GM06990 (cell line): ENCODE measurements around the gene TBX3.

Source experiments
- DNase-seq: peaks from one replicate; pipeline ENCODE4 v3.0.0-alpha.2; 2011; ENCODE audit not compliant: insufficient read length; ENCODE audit errors: extremely low read depth
- H3K27me3 ChIP-seq: replicated peaks from 2 replicates; pipeline ENCODE4 v1.6.0; 2011; ENCODE audit warnings: low read length; ENCODE audit not compliant: control insufficient read depth, insufficient read depth
- H3K36me3 ChIP-seq: 2 replicates; pipeline ENCODE4 v1.5.1; 2011; ENCODE audit warnings: low read length; ENCODE audit not compliant: control insufficient read depth, insufficient read depth
- H3K4me3 ChIP-seq: replicated peaks from 2 replicates; pipeline ENCODE4 v1.5.1; 2011; ENCODE audit warnings: low read depth, mild to moderate bottlenecking, control low read depth, low read length
- CTCF ChIP-seq: IDR thresholded peaks from 2 replicates; pipeline ENCODE4 v1.5.1; 2011; ENCODE audit warnings: low read length, control low read depth, mild to moderate bottlenecking, inconsistent platforms; ENCODE audit not compliant: insufficient read depth, poor library complexity, severe bottlenecking

TBX3 gene

GRCh38 chr12:114628199-114628598 is 55.8 kb downstream of the TBX3 start:
- no peak overlapping the region for H3K4me3 ChIP-seq
- H3K27me3 ChIP-seq: no peaks in the 10 kb centered on the region
- no peak for DNase-seq
- no peak for TF ChIP-seq CTCF
- no peaks in the 10 kb centered on the region for H3K36me3 ChIP-seq

- no peak for TF ChIP-seq CTCF
- H3K27me3 ChIP-seq: no peaks in the 10 kb centered on the region
- DNase-seq: no peak
- no peak overlapping the region for H3K4me3 ChIP-seq
- H3K36me3 ChIP-seq: no peaks in the 10 kb centered on the region
Observed at GRCh38 chr12:114627393-114627792, 56.6 kb downstream of the TBX3 start.

GRCh38 chr12:114625294-114625851 is 58.6 kb downstream of the TBX3 start:
- DNase-seq: no peak
- H3K36me3 ChIP-seq: no peaks in the 10 kb centered on the region
- TF ChIP-seq CTCF: peak; percentile 90
- H3K27me3 ChIP-seq: no peaks in the 10 kb centered on the region
- no peak overlapping the region for H3K4me3 ChIP-seq

- no peak overlapping the region for H3K4me3 ChIP-seq
- no peaks in the 10 kb centered on the region for H3K36me3 ChIP-seq
- no peaks in the 10 kb centered on the region for H3K27me3 ChIP-seq
- DNase-seq: no peak
- no peak for TF ChIP-seq CTCF
Observed at GRCh38 chr12:114623737-114624136, 60.2 kb downstream of the TBX3 start.
